ENCODE data around the gene TMEM238L. TPM values are rescaled to one million over a fixed set of nuclear protein-coding genes. Genes with fewer than 3 reads are reported as not detected.
A peak's percentile ranks its signal among the peaks of the same experiment; 100 is the strongest.

Gene TMEM238L
- total RNA-seq, 1 donor from 2014 or later = not detected

- no peak overlapping the region for H3K4me3 Mint-ChIP-seq (ENCODE audit: unreplicated experiment)
- peaks cover 17% of the 10 kb centered on the region for H3K9me3 Mint-ChIP-seq (ENCODE audit: low read depth)
- DNase-seq (ENCODE audit: low spot score) = no peak
- H3K36me3 Mint-ChIP-seq (ENCODE audit: low read depth) = peaks cover 4% of the 10 kb centered on the region
- no peaks in the 10 kb centered on the region for H3K27me3 Mint-ChIP-seq (ENCODE audit: low read depth)
- no peak overlapping the region for H3K27ac Mint-ChIP-seq (ENCODE audit: unreplicated experiment)
- H3K4me1 Mint-ChIP-seq (ENCODE audit: low read depth) = no peaks in the 10 kb centered on the region
- no peak for TF ChIP-seq CTCF (IDR thresholded peaks at IDR 0.05)
Measured at GRCh38 chr17:10775740-10776356, 28.1 kb downstream of the TMEM238L start.

GRCh38 chr17:10775058-10775457, 28.8 kb downstream of the TMEM238L start:
- Mint-ChIP-seq H3K4me1 (ENCODE audit: low read depth) (no peaks in the 10 kb centered on the region), H3K4me3 (ENCODE audit: unreplicated experiment) (no peak overlapping the region), H3K9me3 (ENCODE audit: low read depth) (peaks cover 15% of the 10 kb centered on the region), H3K27ac (ENCODE audit: unreplicated experiment) (no peak overlapping the region), H3K36me3 (ENCODE audit: low read depth) (peaks cover 4% of the 10 kb centered on the region), H3K27me3 (ENCODE audit: low read depth) (no peaks in the 10 kb centered on the region)
- no peak for TF ChIP-seq CTCF (IDR thresholded peaks at IDR 0.05)
- DNase-seq (ENCODE audit: low spot score) = no peak

GRCh38 chr17:10773391-10773790, 30.5 kb downstream of the TMEM238L start:
- no peak for TF ChIP-seq CTCF (IDR thresholded peaks at IDR 0.05)
- DNase-seq (ENCODE audit: low spot score) = no peak
- H3K36me3 Mint-ChIP-seq (ENCODE audit: low read depth) = peaks cover 4% of the 10 kb centered on the region
- H3K4me3 Mint-ChIP-seq (ENCODE audit: unreplicated experiment) = no peak overlapping the region
- no peaks in the 10 kb centered on the region for H3K27me3 Mint-ChIP-seq (ENCODE audit: low read depth)
- peaks cover 12% of the 10 kb centered on the region for H3K9me3 Mint-ChIP-seq (ENCODE audit: low read depth)
- H3K27ac Mint-ChIP-seq (ENCODE audit: unreplicated experiment) = no peak overlapping the region
- H3K4me1 Mint-ChIP-seq (ENCODE audit: low read depth) = no peaks in the 10 kb centered on the region

- Mint-ChIP-seq H3K27me3 (ENCODE audit: low read depth) (no peaks in the 10 kb centered on the region), H3K36me3 (ENCODE audit: low read depth) (peaks cover 4% of the 10 kb centered on the region), H3K27ac (ENCODE audit: unreplicated experiment) (no peak overlapping the region), H3K4me3 (ENCODE audit: unreplicated experiment) (no peak overlapping the region), H3K4me1 (ENCODE audit: low read depth) (no peaks in the 10 kb centered on the region), H3K9me3 (ENCODE audit: low read depth) (peaks cover 12% of the 10 kb centered on the region)
- TF ChIP-seq CTCF (IDR thresholded peaks at IDR 0.05) = peak; percentile 75
- DNase-seq (ENCODE audit: low spot score) = no peak
Measured at GRCh38 chr17:10772425-10773380, 31.2 kb downstream of the TMEM238L start.

GRCh38 chr17:10771148-10771547, 32.8 kb downstream of the TMEM238L start:
- no peaks in the 10 kb centered on the region for H3K27me3 Mint-ChIP-seq (ENCODE audit: low read depth)
- no peak overlapping the region for H3K27ac Mint-ChIP-seq (ENCODE audit: unreplicated experiment)
- H3K36me3 Mint-ChIP-seq (ENCODE audit: low read depth) = peaks cover 7% of the 10 kb centered on the region
- peak; percentile 35 for DNase-seq (ENCODE audit: low spot score)
- H3K4me3 Mint-ChIP-seq (ENCODE audit: unreplicated experiment) = no peak overlapping the region
- no peak for TF ChIP-seq CTCF (IDR thresholded peaks at IDR 0.05)
- H3K9me3 Mint-ChIP-seq (ENCODE audit: low read depth) = peaks cover 18% of the 10 kb centered on the region
- no peaks in the 10 kb centered on the region for H3K4me1 Mint-ChIP-seq (ENCODE audit: low read depth)
